ENCODE data around the gene DYNC2LI1.

Gene DYNC2LI1

GRCh38 chr2:43819491-43820163 lies 45.8 kb downstream of the DYNC2LI1 start:
- DNase-seq, result no peak

GRCh38 chr2:43822839-43823238 lies 49.0 kb downstream of the DYNC2LI1 start:
- DNase-seq, result no peak

- no peak for DNase-seq
These were observed 49.9 kb downstream of the DYNC2LI1 start for GRCh38 chr2:43823751-43824150.

GRCh38 chr2:43824512-43824911 lies 50.7 kb downstream of the DYNC2LI1 start:
- DNase-seq, result no peak

GRCh38 chr2:43824951-43825493 lies 51.2 kb downstream of the DYNC2LI1 start:
- no peak for DNase-seq

GRCh38 chr2:43825841-43826240 lies 52.0 kb downstream of the DYNC2LI1 start:
- no peak for DNase-seq

GRCh38 chr2:43826305-43827250 lies 52.7 kb downstream of the DYNC2LI1 start:
- DNase-seq, result no peak

GRCh38 chr2:43831543-43832294 lies 57.9 kb downstream of the DYNC2LI1 start:
- no peak for DNase-seq

GRCh38 chr2:43832457-43832856 lies 58.6 kb downstream of the DYNC2LI1 start:
- no peak for DNase-seq

GRCh38 chr2:43837033-43837432 lies 63.2 kb downstream of the DYNC2LI1 start:
- no peak for DNase-seq

- DNase-seq, result no peak
These were observed 64.2 kb downstream of the DYNC2LI1 start for GRCh38 chr2:43837831-43838559.

GRCh38 chr2:43838560-43839267 lies 64.9 kb downstream of the DYNC2LI1 start, which contains the start of the genes ABCG5 and ABCG8:
TSS of gene ABCG5 (minus strand) at chr2:43838839. CDS start at chr2:43838679, 160 bp downstream.
TSS of gene ABCG8 (plus strand) at chr2:43838971. CDS start at chr2:43839054, 83 bp downstream.
- DNase-seq, result no peak

GRCh38 chr2:43839776-43840564 lies 66.1 kb downstream of the DYNC2LI1 start:
- DNase-seq, result no peak

GRCh38 chr2:43840965-43841364 lies 67.1 kb downstream of the DYNC2LI1 start:
- no peak for DNase-seq

- no peak for DNase-seq
These were observed 68.4 kb downstream of the DYNC2LI1 start for GRCh38 chr2:43841949-43842865.

- no peak for DNase-seq
These were observed 69.0 kb downstream of the DYNC2LI1 start for GRCh38 chr2:43842866-43843226.

GRCh38 chr2:43845181-43845580 lies 71.3 kb downstream of the DYNC2LI1 start:
- no peak for DNase-seq

- DNase-seq, result no peak
These were observed 72.4 kb downstream of the DYNC2LI1 start for GRCh38 chr2:43846140-43846793.

GRCh38 chr2:43848214-43848613 lies 74.4 kb downstream of the DYNC2LI1 start:
- DNase-seq, result no peak
